G401.6 (cell line): ENCODE results near the gene CELA2A.
"Not testable (repeated sequence)": the region's sequence is repeated elsewhere in the genome, so short reads cannot be mapped to it uniquely, and the experiment has no call there.

ENCODE experiments used
- FAIRE-seq: peaks from 2 replicates; lab custom pipeline; 2012; peaks lifted over from hg19 to GRCh38; lab: Jason Lieb, UNC

The CELA2A gene

DNA sequence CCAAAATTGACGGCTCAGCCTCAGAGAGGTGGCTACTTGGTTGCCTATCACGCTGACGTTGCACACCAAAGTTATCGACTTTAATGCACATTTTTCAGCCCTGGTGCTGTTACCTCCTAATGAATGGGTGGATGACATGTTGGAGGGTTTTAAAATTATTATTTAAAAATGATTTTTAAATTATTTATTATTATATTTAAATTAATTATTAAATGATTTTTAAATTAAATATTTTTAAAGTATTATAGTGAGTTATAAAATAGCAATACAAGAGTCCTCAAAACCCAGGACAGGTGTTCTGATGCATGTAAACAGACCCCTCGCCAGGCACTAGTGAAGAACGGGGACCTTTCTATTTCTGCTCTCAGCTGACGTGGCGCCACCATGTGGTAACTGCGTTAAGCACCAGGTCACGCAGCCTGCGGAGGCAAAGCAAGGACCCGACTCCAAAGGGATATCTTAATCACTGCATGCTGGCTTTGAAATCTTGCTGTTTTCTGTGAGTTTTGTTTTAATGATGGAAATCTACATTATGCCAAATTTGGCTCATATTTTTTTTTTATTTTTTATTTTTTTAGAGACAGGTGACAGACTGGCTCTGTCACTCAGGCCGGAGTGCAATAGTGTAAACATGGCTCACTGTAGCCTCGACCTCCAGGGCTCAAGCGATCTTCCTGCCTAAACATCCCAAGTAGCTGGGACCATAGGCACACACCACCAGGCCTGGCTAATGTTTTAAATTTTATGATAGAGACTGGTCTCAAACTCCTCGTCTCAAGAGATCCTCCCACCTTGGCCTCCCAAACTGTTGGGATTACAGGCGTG is 44.9 kb downstream of the CELA2A start:
- FAIRE-seq = peak; percentile 84

GRCh38 chr1:15504436-15504835 is 47.9 kb downstream of the CELA2A start:
- FAIRE-seq = no peak

DNA sequence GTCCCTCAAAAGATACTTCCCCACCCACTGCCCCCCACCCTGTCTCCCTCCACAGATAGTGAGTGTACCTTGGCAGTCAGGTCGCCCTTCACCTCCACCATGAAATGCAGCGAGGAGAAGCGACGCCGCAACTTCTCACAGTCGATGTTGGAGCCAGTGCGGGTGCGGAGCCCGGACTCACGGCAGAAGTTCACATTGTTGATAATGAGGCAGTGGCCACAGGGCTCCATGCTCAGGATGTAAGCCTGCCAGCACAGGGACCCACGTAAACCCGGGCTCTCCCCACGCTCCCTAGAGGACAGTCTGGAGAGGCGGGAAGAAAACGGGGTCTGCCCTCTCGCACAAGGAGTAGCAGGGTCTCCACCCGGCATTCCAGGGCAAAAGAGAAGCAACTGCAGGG is 50.3 kb downstream of the CELA2A start:
- no peak for FAIRE-seq

DNA sequence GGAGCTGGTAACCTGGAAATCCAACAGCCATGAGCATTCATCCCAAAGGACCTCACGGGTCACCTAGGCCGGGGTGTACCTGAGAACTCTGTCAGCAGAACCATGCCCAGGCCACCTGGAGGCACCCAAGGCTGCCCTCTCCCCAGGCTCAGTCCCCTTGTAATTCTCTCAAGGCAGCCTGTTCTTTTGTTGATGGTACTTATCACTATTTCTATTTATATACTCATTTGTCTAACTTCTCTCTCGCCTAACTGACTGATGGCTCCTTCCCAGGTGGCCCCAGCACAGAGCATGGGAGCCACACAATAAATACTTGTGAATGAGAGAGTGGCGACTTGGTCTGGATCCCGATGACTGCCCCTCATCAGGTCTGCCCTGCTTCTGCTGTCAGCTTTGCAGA is 50.7 kb downstream of the CELA2A start:
- FAIRE-seq = no peak

GRCh38 chr1:15508700-15509487 is 52.4 kb downstream of the CELA2A start:
- no peak for FAIRE-seq

DNA sequence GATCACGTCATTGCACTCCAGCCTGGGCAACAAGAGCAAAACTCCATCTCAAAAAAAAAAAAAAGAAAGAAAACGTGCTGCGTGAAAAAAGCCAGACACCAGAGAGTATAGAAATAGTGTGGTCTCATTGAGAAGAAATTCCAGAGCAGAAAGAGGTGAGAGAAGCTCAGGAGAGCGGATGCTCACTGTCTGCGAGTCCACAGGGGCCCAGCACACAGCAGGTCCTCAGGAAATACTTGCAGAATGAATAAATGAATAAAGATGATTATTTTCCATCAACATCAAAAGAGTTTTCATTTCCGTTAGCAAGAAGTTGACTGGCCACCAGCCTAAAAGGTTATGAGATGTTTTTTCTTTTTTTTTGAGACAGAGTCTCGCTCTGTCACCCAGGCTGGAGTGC is 53.1 kb downstream of the CELA2A start:
- FAIRE-seq = no peak

GRCh38 chr1:15510611-15511405 is 54.3 kb downstream of the CELA2A start:
- no peak for FAIRE-seq

DNA sequence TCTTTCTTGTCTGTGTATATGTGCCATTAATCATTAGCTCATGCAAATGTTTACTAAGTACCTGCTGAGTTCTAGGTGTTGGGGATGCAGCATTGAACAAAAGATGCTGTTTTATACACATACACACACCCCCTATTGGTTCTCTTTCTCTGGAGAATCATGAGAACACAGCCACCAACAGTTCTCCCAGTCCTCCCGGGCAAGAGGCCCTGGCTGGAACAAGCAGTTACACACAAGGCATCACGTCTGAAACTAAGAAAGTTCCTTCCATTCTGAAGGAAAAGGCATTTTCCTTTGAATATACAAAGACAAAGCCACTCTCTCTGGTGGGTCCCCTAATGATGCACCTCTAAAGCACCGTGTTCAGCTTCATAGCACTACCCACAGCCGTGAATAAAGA is 56.7 kb downstream of the CELA2A start:
- FAIRE-seq = no peak

DNA sequence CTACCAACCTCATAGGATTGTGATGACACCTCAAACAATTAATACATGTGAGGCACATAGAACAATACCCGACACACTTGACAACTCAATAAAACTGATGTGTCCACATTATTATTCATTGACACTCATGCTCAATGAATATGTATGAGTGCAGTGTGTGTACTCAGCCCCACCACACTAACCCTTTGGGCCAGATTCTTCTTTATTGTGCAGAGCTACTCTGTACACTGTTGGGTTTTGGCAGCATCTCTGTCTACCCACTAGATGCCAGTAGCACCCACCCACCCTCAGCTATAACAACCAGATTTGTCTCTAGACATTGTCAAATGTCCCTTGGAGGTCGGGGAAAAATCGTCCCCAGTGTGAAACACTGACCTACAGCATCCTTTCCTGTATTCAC is 57.4 kb downstream of the CELA2A start:
- FAIRE-seq = no peak

DNA sequence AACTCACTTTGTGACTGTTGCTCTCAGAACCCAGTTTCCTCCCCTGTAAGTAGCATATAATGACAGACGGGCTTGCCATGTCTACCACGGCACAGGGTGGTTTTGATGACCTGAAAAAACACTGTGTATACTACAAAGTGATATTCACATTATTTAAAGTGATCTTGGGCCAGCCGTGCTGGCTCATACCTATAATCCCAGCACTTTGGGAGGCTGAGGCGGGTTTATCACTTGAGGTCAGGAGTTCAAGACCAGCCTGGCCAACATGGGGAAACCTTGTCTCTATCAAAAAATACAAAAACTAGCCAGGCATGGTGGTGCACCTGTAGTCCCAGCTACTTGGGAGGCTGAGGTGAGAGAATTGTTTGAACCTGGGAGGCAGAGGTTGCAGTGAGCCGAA is 58.0 kb downstream of the CELA2A start:
- not testable (repeated sequence) for FAIRE-seq

GRCh38 chr1:15515022-15515663 is 58.6 kb downstream of the CELA2A start:
- FAIRE-seq = no peak

DNA sequence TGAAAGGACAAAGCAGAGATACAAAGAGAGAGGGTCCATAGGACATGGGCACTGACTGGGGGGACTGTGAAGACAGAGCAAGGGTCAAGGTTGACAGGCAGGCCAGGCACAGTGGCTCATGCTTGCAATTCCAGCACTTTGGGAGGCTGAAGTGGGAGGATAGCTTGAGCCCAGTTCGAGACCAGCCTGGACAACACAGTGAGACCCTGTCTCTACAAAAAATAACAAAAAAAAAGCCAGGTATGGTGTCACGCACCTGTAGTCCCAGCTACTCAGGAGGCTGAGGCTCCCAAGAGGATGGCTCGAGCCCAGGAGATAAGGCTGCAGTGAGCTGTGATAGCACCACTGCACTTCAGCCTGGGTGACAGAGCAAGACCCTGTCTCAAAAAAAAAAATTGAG is 63.1 kb downstream of the CELA2A start:
- no peak for FAIRE-seq

- not testable (repeated sequence) for FAIRE-seq
Measured at GRCh38 chr1:15521206-15521906, 64.8 kb downstream of the CELA2A start.
